Superior temporal gyrus (tissue), 1 donor: ENCODE results near the gene ANKRD16.
"Not testable (repeated sequence)": the region's sequence is repeated elsewhere in the genome, so short reads cannot be mapped to it uniquely, and the experiment has no call there.

ENCODE experiments used
- DNase-seq: peaks from one replicate; pipeline ENCODE4 v3.0.0-alpha.2; 2016; ENCODE audit errors: extremely low spot score

The ANKRD16 gene

DNA sequence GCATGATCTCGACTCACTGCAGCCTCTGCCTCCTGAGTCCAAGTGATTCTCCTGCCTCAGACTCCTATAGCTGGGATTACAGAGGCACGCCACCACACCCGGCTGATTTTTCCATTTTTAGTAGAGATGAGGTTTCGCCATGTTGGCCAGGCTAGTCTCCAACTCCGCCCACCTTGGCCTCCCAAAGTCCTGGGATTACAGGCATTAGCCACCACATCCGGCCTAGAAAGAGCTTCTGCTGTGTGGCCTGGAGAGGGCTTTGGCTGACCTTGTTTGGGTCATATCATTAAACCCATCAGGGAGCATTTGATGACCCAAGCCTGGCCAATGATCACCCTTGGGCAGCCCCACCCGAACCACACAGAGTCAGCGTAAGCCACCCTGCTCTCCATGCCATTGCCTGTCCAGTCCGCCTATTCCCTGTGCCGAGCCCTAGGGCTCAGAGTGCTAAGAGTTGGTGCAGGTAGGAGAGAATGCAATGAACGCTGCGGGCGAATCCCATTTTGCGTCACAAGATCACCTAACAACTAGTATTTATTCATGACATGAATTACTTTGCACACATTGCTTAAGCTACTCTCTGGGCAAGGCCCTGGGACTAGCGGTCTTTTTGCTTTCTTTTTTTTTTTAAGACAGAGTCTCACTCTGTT, 54.1 kb downstream of the ANKRD16 start:
- DNase-seq, result no peak

DNA sequence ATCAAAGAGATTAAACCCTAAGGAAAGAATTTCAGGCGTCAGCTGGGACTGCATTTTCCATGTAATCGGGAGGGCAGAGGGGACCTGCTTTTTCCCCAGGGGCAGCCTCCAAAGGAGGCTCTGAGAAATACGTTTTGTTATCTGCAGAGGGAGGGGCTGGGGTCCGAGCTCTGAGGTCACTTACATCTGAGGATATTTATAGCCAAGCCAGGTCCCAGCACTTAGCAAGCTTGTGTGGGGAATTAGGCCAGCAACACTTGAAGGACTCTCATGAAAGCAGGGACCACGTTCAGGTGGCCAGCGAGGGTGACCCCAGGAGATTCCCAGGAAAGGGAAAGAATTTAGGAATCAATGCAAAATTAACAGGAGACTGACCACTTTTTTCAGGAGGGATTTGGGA, 55.9 kb downstream of the ANKRD16 start:
- DNase-seq, result no peak

DNA sequence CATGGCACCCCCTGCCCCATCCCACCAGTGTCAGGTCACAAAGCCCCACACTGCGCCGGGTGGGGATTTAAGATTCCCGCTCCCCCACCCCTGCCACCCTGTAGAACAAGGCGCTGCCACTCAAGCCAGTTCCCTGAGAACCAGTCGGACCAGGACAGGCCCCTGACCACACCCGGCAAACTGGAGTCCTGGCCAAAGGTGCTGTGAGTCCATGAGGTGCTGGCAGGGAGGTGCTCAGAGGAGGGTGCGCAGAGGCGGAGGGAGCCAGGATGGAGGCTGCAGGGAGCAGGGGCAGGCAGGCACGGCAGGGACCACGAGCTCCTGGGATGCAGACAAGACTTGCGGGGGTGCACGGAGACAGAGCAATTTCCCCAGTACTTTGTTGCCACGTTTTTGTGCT, 56.7 kb downstream of the ANKRD16 start:
- no peak for DNase-seq

DNA sequence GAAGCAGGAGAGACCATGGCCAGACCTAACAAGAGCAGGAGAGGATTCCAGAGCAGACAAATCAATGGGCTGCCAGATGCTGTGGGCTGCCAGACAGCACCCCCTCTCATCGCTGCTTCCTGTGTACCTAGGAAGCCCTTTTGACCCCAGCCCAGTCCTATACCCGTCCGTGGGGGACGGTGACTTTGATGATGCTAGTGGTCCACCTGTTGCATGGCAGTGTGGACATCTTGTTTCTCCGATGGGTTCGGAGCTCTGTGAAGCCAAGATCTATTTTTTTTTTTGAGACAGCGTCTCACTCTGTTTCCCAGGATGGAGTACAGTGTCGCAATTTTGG, 58.3 kb downstream of the ANKRD16 start:
- no peak for DNase-seq

DNA sequence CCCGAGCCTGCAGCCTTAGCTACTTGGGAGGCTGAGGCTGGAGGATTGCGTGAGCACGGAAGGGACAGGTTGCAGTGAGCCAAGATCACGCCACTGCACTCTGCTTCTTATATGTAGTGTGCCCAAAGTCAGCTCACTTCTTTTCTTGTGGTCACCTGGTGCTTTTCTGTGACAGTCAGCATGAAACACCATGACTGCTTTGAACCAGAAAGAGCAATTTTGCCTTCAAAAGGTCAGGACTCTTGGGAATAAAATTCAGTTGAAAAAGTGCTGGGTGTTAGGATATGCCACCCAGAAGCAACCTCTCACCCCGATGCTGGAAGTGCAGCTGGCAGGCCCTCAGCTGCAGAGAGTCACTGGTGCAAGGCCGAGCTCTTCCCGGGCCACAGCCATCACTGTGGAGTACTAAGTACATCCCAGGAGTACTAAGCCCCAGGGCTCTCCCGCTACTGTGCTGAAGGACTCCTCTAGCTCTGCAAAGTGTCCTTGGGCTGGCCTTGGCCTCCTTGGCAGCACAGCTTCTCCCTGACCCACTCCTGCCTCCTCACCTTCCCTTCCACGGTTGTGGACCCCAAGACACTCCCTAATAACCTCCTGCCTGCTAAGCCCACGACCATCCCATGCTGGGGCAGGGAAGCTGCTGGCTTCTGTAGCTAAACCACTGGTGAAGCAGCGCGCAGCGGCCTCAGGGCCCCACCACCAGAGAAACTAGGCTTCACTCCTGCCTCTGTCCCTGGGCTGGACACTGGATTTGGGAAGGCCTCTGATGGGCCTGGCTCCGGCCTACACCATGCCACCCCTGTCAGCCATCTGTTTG, 58.9 kb downstream of the ANKRD16 start:
- DNase-seq, result no peak

DNA sequence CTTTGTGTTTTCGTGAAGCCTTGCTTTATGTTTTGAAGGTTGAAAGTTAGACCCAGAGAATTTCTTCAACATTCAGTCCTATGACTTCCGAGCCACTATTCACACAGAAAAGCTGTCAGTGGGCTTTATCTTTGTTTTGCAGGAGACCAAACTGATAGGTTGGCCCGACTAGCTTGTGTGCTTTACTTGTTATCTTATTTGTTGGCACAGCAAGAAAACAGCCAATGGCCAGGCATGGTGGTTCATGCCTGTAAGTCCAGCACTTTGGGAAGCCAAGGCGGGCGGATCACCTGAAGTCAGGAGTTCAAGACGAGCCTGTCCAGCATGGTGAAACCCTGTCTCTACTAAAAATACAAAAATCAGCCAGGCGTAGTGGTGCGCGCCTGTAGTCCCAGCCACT, 60.4 kb downstream of the ANKRD16 start:
- no peak for DNase-seq

DNA sequence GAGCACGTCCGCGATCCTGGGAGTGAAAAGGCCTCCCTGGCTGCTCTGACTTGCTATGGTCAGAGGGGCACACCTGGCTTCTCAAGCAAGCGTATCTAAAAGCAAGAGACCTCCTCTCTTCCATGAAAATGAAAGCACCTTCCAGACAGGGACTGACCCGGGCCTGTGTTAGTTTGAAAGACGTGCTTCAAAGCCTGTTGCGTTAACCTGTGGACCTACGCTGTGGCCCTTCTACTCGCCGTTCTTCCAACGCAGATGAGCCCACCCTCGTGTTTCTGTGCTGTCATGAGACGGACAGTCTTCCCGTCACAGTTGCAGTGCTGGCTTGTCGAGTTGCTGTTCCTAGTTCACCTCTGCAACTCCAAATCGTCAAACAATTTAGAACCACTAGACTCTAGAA, 61.0 kb downstream of the ANKRD16 start:
- no peak for DNase-seq

DNA sequence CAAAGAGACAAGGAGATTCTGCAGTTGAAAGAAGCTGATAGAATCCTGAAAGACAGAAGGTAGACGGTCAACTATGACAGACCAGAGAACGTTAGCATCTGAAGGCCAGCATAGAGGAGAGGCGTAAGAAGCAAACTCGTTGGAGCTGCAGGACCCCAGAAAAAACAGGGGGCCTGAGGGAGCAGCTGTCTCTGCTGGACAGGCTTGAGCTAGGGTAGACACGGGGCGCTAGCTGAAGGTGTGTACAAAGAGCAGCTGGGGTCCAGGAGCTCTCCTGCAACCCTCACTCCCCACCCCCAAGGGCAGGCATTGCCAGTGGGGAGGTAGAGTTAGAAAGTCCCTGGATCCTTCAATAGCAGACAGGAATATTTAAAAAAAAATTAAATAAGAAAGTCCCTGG, 61.9 kb downstream of the ANKRD16 start:
- DNase-seq, result no peak

DNA sequence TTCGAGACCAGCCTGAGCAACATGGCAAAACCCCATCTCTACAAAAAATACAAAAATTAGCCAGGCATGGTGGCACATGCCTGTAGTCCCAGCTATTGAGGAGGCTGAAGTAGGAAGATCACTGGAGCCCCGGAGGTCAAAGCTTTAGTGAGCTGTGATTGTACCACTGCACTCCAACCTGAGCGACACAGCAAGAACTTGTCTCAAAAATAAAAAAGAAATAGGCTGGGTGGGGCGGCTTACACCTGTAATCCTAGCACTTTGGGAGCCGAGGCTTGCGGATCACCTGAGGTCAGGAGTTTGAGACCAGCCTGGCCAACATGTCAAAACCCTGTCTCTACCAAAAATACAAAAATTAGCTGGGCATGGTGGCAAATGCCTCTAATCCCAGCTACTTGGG, 63.2 kb downstream of the ANKRD16 start:
- not testable (repeated sequence) for DNase-seq

DNA sequence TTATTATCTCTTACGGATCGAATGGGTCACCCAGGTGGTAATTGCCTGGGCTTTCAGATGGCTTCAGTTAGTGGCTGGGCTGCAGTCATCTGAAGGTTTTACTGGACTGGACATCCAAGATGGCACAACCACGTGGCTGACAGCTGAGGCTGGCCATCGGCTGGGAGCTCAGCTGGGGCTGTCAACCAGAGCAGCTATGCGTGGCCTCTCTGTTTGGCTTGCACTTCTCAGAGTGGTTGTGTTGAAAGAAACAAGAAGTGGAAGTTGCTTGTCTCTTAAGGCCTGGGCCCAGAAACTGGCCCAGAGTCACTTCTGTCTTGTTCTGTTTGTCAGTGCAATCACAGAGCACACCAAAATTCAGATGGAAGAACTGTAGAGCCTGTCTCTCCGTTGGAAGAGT, 70.8 kb downstream of the ANKRD16 start:
- no peak for DNase-seq

DNA sequence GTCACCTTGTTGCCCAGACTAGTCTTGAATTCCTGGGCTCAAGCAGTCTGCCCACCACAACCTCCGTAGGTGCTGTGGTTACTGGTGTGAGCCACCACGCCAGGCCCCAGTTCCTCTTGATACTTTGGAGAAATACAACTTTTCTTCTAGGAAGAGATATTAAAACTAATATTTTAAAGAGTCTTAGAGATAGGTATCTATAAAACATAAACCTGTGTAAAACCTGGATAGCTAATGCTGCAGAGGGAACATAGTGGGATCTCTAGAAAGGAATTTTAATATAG, 71.7 kb downstream of the ANKRD16 start:
- DNase-seq, result no peak

DNA sequence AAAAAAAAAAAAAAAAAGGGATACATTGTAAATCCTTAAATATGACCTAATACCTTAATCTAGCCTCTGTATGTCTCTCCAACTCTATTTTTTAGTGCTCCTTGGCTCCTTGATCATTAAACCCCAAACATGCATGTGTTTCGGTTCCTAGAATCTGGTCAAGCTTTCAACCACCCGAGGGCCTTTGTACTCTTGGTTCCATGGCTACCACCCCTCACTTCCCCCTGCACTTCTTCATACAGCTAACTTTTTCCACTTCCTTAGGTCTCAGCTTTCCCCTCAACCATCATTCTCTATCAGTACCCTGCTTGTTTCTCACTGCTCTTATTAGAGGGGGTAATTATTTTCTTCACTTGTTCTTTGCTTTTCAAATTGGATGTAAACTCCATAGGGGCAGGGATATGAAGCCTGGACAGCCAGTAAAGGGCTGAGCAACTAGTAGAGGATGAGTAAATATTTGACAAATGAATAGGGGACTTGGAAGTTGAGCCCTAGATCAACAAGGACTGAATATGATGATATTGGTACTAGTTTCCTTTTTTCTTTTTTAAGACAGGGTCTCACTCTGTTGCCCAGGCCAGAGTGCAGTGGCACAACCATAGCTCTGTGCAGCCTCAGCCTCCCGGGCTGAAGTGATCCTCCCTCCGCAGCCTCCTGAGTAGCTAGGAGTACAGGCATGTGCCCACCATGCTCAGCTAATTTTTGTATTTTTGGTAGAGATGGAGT, 72.2 kb downstream of the ANKRD16 start:
- DNase-seq, result no peak

DNA sequence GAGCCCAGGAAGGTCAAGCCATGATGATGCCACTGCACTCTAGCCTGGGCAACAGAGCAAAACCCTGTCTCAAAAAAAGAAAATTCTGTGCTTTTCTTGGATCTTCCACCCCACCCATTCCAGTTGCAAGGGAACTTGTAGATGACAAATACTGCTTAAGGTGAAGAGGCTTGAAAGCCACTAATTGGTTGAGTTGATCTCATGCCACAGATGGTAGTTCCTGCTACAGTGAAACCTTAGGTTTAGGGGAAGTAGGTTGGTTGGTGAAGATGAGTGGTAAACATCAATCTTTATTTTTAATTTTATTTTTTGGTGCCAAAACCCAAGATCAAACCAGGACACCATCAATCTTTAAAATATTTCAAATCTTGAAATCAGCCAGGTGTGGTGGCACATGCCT, 73.5 kb downstream of the ANKRD16 start:
- no peak for DNase-seq

DNA sequence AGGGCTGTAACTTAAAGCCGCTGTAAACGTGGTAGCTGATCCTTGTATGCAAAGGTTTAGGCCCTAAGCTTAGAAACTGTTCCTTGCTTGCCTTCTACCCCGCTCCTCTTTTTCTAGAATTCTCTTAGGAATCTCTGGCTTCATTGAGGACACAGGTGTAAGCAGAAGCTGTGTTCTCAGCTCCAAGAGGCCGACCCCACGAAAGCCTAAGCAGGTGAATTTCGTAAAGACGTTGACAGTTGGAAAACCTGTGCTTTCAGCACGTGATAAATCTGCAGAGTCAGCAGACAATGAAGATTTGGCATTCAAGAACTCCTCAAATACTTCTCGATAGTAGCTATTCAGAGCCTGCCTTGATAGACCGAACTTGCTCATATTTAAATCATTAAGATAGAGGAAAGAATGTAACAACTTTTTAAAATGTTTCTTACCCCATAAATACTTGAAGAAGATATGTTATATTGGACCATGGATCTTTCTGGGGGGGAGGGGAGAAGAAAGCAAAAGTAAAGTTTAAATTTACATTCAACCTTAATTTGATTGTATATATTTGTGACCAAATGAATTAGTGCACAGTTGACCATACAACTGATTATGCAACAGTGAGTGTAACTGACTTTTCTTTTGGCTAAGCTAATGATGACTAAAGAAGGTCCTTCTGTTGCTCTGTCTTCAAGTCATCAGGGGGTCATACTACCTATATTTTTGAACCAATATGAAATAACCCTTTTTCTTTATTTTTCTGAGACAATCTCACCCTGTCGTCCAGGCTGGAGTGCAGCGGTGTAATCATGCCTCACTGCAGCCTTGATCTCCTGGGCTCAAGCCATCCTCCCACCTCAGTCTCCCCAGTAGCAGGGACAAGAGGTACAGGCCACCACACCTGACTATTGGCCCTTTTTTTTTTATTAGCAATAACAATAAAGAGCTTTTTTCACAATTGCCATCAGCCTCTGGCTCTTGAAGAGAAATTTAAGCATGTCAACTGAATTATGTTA, 75.3 kb downstream of the ANKRD16 start:
- DNase-seq, result peak; percentile 35

DNA sequence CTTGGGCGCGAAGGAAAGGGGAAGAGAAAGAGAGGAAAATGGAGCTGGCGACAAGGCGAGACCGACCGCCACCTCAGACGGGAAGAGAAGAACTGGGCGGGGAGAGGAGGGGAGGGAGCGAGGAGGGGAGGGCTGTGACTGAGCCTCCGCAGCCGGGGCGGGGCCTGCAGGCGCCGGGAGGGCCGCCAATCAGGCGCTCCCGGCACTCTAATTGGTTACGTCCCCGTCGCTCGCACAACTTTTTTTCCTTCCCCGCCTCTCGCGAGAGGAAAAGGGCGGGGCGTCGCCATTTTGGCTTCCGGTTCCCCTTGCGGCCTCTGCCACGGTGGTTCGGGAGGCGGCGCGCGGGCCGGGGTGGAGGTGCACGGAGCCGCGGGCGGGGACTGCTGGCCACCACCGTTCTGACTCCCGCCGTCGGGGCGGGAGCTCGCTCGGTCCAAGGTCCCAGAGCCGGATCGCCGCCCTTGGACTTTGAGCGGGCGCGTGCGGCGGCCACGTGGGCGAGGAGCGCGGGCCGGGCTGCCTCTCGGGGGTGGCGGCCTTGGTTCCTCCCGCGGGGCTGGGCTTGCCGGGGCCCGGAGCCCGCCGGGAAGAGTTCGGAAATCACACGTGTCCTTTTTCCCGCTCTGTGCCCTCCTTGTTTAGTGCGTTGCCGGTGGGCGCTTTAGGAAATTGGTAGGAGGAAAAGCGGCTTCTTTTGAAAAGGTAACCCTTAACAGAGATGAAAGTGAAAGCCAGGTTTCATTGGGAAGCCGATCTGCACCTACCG, 76.2 kb downstream of the ANKRD16 start, which contains the start of gene GDI2:
Gene GDI2 (minus strand): TSS at position 94 of the 769 bp plus-strand sequence. CDS start 176 bp downstream, outside the sequence.
- DNase-seq, result peak; percentile 98

DNA sequence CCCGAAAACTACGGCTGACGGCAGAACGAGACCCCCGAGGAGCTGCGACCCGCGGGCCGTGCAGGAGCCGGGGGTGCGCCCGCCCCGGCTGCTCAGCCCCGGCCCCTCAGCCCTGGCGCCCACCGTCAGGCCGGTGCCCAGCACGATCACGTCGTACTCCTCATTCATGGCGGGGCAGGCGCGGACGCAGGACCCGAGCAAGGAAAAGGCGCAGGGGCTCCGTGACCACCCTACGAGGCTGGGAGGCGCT, 76.7 kb downstream of the ANKRD16 start:
- no peak for DNase-seq

DNA sequence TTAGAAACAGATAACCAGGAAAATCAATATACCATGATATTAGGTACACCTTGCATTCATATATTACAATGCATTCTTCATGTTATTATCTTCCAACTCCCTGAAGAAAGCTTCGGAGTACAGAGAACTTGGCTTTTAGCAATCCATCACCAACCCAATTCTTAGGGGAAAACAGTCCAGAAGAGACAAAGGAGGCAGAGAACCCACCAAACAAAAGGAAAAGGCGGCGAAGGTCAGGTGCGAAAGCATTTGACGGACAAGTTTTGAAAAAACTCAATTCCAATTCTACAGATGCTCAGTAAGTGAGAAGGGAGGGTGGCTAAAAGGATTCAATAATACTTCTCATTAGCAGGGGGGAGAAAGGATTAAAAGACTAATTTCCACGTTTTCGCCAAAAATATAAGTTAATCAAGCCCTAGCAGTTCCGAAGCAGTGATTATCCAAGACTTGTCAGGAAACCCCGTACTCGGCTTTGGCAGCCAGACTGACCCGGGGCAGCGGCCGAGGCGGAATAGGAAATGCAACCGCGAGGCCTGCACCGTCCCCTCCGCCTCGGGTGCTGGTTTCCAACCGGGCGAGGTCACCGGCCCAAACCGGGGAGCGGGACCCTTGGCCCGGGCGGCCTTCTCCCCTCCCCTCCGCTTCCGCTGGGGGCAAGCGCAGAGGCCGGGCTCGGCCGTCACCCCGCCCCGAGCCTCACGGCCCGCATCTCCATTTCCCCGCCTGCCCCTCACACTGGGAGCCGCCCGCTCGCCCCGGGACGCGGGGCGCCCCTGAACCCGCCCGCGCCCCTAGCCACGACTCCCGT, 77.2 kb downstream of the ANKRD16 start:
- peak; percentile 43 for DNase-seq
